Measurements from ENCODE around the gene TNFSF4. TPM values are rescaled to one million over a fixed set of nuclear protein-coding genes. Genes with fewer than 3 reads are reported as not detected.

The TNFSF4 gene
- total RNA-seq, 1 experiment from 2014 or later, result 0.89 TPM

GRCh38 chr1:173224280-173224892 is 17.3 kb upstream of the TNFSF4 start:
- H3K4me1 ChIP-seq (ENCODE audit: control insufficient read depth in 1 of 2, insufficient read depth in 2 of 2, low read length in 2 of 2), result peaks cover 0 to 7% of the 10 kb centered on the region in 2 experiments; a peak in 1 of 4 replicates
- intact Hi-C loops (cut with micrococcal nuclease), result no loop called here
- ChIA-PET POLR2A (no interaction called here), CTCF (no interaction called here), RAD21 (ENCODE audit: low non-redundant PET in 1 of 2, low total read pairs in 2 of 2, uncharacterized antibody in 2 of 2, unreplicated experiment in 2 of 2) (no interaction called here)
- no peaks in the 10 kb centered on the region for H3K9me3 ChIP-seq (ENCODE audit: control insufficient read depth in 1 of 2, insufficient read depth in 1 of 2, low read depth in 1 of 2, low read length in 2 of 2)
- no peak for TF ChIP-seq JUND (IDR thresholded peaks at IDR 0.05)
- no peaks in the 10 kb centered on the region for H3K79me2 ChIP-seq (ENCODE audit: insufficient read depth, low read length)
- H3K27ac ChIP-seq (ENCODE audit: low read depth, low read length), result no peak overlapping the region
- H2AFZ ChIP-seq (ENCODE audit: low read depth, low read length, poor library complexity, severe bottlenecking), result no peak overlapping the region
- no peak overlapping the region for H3K9ac ChIP-seq (ENCODE audit: low read length)
- H3K4me2 ChIP-seq (ENCODE audit: low read length), result no peak overlapping the region
- no peaks in the 10 kb centered on the region for H3K9me2 ChIP-seq (ENCODE audit: insufficient read depth)
- BruUV-seq (replicated peaks), result no TSS peak
- H3K36me3 ChIP-seq (ENCODE audit: control insufficient read depth in 1 of 2, insufficient read depth in 2 of 2, low read length in 2 of 2), result no peaks in the 10 kb centered on the region
- no peaks in the 10 kb centered on the region for H3K27me3 ChIP-seq (ENCODE audit: insufficient read depth, low read length)
- no peak overlapping the region for H3K4me3 ChIP-seq (replicated peaks in 1 of 2; ENCODE audit: low read depth in 1 of 2, low read length in 2 of 2)
- ATAC-seq (no peak), DNase-seq (ENCODE audit: low read depth, low spot score) (no peak)
- H4K20me1 ChIP-seq (ENCODE audit: insufficient read depth), result no peaks in the 10 kb centered on the region

DNA sequence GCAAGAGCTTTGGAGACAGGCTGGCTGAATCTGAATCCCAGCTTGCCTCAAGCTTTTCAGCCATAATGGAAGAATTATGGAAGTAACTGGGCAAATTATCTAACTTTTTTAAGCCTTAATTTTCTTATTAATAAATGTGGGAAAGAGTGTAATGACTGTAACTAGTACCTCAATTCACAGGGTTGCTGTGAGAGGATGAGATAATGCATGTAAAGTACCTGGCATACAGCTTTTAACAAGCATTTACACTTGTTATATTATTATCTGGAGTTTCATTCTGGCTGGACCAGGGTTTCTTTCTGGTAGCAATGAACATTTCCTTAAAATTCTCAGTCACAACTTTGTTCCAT is 15.9 kb upstream of the TNFSF4 start:
- Histone ChIP-seq H3K27me3 (ENCODE audit: insufficient read depth, low read length) (no peaks in the 10 kb centered on the region), H3K9ac (ENCODE audit: low read length) (no peak overlapping the region), H3K4me3 (replicated peaks in 1 of 2; ENCODE audit: low read depth in 1 of 2, low read length in 2 of 2) (no peak overlapping the region), H3K36me3 (ENCODE audit: control insufficient read depth in 1 of 2, insufficient read depth in 2 of 2, low read length in 2 of 2) (no peaks in the 10 kb centered on the region), H3K79me2 (ENCODE audit: insufficient read depth, low read length) (no peaks in the 10 kb centered on the region), H2AFZ (ENCODE audit: low read depth, low read length, poor library complexity, severe bottlenecking) (no peak overlapping the region), H3K9me3 (ENCODE audit: control insufficient read depth in 1 of 2, insufficient read depth in 1 of 2, low read depth in 1 of 2, low read length in 2 of 2) (no peaks in the 10 kb centered on the region), H3K4me1 (ENCODE audit: control insufficient read depth in 1 of 2, insufficient read depth in 2 of 2, low read length in 2 of 2) (peaks cover 0 to 7% of the 10 kb centered on the region in 2 experiments; a peak in 1 of 4 replicates), H3K4me2 (ENCODE audit: low read length) (no peak overlapping the region), H4K20me1 (ENCODE audit: insufficient read depth) (no peaks in the 10 kb centered on the region), H3K27ac (ENCODE audit: low read depth, low read length) (no peak overlapping the region), H3K9me2 (ENCODE audit: insufficient read depth) (no peaks in the 10 kb centered on the region)
- intact Hi-C loops (cut with micrococcal nuclease), result no loop called here
- DNase-seq (ENCODE audit: low read depth, low spot score) (no peak), ATAC-seq (no peak)
- CTCF ChIA-PET, result no interaction called here
- RAD21 ChIA-PET (ENCODE audit: low non-redundant PET in 1 of 2, low total read pairs in 2 of 2, uncharacterized antibody in 2 of 2, unreplicated experiment in 2 of 2), result no interaction called here
- no TSS peak for BruUV-seq (replicated peaks)
- POLR2A ChIA-PET, result no interaction called here
- TF ChIP-seq POLR2AphosphoS5 (IDR thresholded peaks at IDR 0.05; ENCODE audit: low read depth, low read length), result no peak
- no peak for TF ChIP-seq POLR2A (IDR thresholded peaks at IDR 0.05; ENCODE audit: borderline replicate concordance, extremely low read depth, insufficient read depth, insufficient read length)
- no peak for TF ChIP-seq SIN3A (IDR thresholded peaks at IDR 0.05; ENCODE audit: low read depth)
- TF ChIP-seq YY1 (IDR thresholded peaks at IDR 0.05; ENCODE audit: extremely low read depth, insufficient replicate concordance, low read depth, low read length), result no peak
- TF ChIP-seq, protein P1, sequence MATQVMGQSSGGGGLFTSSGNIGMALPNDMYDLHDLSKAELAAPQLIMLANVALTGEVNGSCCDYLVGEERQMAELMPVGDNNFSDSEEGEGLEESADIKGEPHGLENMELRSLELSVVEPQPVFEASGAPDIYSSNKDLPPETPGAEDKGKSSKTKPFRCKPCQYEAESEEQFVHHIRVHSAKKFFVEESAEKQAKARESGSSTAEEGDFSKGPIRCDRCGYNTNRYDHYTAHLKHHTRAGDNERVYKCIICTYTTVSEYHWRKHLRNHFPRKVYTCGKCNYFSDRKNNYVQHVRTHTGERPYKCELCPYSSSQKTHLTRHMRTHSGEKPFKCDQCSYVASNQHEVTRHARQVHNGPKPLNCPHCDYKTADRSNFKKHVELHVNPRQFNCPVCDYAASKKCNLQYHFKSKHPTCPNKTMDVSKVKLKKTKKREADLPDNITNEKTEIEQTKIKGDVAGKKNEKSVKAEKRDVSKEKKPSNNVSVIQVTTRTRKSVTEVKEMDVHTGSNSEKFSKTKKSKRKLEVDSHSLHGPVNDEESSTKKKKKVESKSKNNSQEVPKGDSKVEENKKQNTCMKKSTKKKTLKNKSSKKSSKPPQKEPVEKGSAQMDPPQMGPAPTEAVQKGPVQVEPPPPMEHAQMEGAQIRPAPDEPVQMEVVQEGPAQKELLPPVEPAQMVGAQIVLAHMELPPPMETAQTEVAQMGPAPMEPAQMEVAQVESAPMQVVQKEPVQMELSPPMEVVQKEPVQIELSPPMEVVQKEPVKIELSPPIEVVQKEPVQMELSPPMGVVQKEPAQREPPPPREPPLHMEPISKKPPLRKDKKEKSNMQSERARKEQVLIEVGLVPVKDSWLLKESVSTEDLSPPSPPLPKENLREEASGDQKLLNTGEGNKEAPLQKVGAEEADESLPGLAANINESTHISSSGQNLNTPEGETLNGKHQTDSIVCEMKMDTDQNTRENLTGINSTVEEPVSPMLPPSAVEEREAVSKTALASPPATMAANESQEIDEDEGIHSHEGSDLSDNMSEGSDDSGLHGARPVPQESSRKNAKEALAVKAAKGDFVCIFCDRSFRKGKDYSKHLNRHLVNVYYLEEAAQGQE (IDR thresholded peaks at IDR 0.05; ENCODE audit: low read depth), result no peak
- TF ChIP-seq ATF3 (IDR thresholded peaks at IDR 0.05), result no peak
- TF ChIP-seq TCF7L2 (IDR thresholded peaks at IDR 0.05; ENCODE audit: borderline replicate concordance, extremely low read depth, insufficient read depth, insufficient read length), result no peak
- no peak for TF ChIP-seq SP1 (IDR thresholded peaks at IDR 0.05; ENCODE audit: low read depth)
- no peak for TF ChIP-seq RAD21 (IDR thresholded peaks at IDR 0.05; ENCODE audit: low read depth)
- TF ChIP-seq, protein P2, sequence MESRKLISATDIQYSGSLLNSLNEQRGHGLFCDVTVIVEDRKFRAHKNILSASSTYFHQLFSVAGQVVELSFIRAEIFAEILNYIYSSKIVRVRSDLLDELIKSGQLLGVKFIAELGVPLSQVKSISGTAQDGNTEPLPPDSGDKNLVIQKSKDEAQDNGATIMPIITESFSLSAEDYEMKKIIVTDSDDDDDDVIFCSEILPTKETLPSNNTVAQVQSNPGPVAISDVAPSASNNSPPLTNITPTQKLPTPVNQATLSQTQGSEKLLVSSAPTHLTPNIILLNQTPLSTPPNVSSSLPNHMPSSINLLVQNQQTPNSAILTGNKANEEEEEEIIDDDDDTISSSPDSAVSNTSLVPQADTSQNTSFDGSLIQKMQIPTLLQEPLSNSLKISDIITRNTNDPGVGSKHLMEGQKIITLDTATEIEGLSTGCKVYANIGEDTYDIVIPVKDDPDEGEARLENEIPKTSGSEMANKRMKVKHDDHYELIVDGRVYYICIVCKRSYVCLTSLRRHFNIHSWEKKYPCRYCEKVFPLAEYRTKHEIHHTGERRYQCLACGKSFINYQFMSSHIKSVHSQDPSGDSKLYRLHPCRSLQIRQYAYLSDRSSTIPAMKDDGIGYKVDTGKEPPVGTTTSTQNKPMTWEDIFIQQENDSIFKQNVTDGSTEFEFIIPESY (IDR thresholded peaks at IDR 0.05; ENCODE audit: extremely low read depth, insufficient replicate concordance, low read length), result no peak
- no peak for TF ChIP-seq ELF1 (IDR thresholded peaks at IDR 0.05; ENCODE audit: borderline replicate concordance, low read depth)
- TF ChIP-seq MAX (IDR thresholded peaks at IDR 0.05), result no peak
- TF ChIP-seq ZNF274 (IDR thresholded peaks at IDR 0.05; ENCODE audit: low read depth, low read length), result no peak
- no peak for TF ChIP-seq EGR1 (IDR thresholded peaks at IDR 0.05; ENCODE audit: low read depth)
- no peak for TF ChIP-seq CEBPB (IDR thresholded peaks at IDR 0.05; ENCODE audit: low read depth)
- TF ChIP-seq JUND (IDR thresholded peaks at IDR 0.05), result no peak
